HTR-8/SVneo (cell line): ENCODE measurements around the gene JAM3.

Experiments
- DNase-seq: peaks from one replicate; pipeline ENCODE4 v3.0.0; 2011; ENCODE audit warnings: low spot score, mixed read lengths; ENCODE audit not compliant: insufficient read length
- FAIRE-seq: peaks from 2 replicates; lab custom pipeline; 2011; peaks lifted over from hg19 to GRCh38; lab: Jason Lieb, UNC

JAM3 gene

DNA sequence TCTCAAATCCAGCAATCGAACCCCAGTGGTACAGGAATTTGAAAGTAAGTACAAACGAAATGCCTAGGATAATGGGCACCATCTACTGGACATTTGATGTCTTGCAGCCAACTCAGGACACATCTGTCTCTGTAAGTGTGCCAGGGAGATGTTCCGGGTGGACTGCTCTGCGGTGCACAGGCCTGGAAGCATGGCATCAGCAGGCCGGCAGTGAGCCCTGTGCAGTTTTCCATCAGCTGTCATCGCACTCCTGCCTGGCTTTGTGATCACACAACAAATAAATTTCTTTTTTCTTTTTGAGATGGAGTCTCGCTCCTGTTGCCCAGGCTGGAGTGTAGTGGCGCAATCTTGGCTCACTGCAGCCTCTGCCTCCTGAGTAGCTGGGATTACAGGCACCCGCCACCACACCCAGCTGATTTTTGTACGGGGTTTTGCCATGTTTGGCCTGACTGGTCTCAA, 71.0 kb downstream of the JAM3 start:
- DNase-seq: peak; percentile 63
- peak; percentile 58 for FAIRE-seq

DNA sequence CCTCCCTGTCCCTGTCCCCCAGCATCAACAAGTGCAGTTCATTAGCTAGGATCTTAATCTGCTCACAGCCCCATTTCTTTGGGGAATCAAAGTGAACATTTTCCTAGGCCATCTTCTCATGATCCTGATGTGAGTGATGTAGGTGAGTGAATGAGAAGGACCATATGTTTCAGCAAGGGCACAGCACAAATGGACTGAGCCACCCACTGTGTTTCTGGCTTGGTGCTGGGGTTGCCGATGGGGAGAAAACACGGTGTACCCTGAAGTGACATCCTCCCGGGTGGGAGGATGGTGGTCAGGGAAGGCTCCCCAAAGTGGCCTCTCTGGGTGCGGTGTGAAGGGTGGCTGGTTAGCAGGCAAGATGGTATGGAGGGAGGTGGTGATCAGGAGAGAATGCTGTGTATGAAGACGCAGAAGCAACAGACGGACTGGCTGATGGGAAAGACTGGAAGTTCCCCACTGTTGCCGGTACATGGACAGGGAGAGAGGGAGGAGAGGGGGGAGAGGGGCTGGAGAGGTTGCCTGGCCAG, 72.2 kb downstream of the JAM3 start:
- DNase-seq (no peak), FAIRE-seq (no peak)

DNA sequence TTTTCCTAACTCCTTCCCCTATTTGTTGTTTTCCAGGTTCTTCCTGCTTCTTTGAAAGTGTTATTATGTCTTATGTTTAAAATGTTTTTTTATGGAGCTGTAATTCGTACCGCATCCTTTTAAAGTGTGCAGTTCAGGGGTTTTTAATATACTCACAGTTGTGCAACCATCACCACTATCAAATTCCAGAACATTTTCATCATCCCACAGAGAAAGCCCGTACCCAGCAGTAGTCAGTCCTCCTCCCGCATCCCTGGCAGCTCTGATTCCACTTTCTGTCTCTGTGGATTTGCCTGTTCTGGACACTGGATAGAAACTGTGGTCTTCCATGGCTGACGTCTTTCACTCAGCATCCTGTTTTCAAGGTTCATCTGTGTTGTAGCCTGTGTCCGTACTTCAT, 73.7 kb downstream of the JAM3 start:
- FAIRE-seq: no peak
- no peak for DNase-seq

DNA sequence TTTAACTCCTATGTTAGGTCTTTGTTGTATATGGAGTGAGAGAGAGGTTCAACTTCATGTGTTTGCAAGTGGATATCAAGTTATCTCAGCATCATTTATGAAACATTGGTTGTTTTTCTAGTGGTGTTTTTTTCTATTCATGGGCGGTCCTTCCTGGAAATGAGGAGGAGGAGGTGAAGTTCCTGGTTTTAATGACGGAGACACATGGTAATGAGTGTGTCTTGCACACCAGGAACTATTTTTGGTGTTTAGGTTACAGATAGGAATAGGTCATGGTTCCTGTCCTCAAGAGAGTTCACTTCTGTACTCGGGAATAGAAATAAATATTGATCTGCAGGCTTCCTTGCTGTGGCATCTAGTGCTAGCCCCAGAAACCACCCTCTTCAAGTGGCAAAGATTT, 74.9 kb downstream of the JAM3 start:
- no peak for FAIRE-seq

DNA sequence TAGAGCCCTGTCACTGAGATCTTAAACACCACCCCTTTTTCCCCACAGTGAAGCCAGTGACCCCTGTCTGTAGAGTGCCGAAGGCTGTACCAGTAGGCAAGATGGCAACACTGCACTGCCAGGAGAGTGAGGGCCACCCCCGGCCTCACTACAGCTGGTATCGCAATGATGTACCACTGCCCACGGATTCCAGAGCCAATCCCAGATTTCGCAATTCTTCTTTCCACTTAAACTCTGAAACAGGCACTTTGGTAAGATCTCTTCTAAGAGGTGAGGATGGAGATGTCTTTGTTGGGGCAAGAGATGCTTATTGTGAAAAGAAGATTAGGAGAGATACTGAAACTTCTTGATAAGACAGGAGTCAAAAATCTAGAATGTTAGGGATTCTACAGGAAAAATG, 75.9 kb downstream of the JAM3 start:
- no peak for DNase-seq
- FAIRE-seq: no peak

More for the DNA sequence above, 74.9 kb downstream of the JAM3 start:
- no peak for DNase-seq

DNA sequence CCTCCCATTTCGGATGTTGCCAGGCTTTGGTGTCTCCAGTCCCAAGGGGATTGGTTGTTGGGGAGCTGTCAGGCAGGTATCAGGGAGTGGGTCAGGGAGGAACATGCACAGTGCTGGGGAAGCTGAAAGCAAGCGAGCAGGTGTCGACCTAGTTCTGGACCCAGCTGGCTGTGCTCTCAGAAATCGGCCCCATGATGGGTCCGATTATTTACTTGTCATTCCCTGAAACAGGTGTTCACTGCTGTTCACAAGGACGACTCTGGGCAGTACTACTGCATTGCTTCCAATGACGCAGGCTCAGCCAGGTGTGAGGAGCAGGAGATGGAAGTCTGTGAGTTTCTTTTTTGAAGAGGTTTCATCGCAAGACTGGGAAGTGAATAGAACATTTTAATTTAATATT, 76.8 kb downstream of the JAM3 start:
- DNase-seq (no peak), FAIRE-seq (no peak)

DNA sequence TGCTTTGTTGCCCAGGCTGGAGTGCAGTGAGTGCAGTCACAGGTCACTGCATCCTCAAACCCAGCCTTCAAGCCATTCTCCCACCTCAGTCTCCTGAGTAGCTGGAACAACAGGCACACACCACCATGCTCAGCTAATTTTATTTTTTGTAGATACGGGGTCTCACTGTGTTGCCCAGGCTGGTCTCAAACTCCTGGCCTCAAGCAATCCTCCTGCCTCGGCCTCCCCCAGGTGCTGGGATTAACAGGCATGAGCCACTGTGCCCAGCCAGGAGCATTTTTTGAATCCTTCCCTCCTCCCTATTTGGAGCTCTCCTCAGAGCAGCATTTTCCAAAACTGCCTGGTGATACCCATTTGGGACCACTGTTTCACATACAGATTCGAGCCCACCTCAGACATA, 77.7 kb downstream of the JAM3 start:
- FAIRE-seq: no peak
- no peak for DNase-seq

DNA sequence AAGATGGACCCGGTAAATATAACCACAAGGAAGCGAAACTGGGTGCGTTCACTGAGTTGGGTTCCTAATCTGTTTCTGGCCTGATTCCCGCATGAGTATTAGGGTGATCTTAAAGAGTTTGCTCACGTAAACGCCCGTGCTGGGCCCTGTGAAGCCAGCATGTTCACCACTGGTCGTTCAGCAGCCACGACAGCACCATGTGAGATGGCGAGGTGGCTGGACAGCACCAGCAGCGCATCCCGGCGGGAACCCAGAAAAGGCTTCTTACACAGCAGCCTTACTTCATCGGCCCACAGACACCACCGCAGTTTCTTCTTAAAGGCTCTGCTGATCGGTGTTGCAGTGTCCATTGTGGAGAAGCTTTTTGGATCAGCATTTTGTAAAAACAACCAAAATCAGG, 80.5 kb downstream of the JAM3 start:
- DNase-seq (no peak), FAIRE-seq (no peak)

DNA sequence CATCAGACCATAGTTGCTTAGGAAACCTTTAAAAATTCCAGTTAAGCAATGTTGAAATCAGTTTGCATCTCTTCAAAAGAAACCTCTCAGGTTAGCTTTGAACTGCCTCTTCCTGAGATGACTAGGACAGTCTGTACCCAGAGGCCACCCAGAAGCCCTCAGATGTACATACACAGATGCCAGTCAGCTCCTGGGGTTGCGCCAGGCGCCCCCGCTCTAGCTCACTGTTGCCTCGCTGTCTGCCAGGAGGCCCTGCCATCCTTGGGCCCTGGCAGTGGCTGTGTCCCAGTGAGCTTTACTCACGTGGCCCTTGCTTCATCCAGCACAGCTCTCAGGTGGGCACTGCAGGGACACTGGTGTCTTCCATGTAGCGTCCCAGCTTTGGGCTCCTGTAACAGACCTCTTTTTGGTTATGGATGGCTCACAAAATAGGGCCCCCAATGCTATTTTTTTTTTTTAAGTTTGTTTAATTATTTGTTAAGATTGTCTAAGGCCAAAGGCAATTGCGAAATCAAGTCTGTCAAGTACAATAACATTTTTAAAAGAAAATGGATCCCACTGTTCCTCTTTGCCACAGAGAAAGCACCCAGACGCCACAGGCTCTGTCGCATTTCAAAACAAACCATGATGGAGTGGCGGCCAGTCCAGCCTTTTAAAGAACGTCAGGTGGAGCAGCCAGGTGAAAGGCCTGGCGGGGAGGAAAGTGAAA, 81.5 kb downstream of the JAM3 start:
- DNase-seq (no peak), FAIRE-seq (no peak)

DNA sequence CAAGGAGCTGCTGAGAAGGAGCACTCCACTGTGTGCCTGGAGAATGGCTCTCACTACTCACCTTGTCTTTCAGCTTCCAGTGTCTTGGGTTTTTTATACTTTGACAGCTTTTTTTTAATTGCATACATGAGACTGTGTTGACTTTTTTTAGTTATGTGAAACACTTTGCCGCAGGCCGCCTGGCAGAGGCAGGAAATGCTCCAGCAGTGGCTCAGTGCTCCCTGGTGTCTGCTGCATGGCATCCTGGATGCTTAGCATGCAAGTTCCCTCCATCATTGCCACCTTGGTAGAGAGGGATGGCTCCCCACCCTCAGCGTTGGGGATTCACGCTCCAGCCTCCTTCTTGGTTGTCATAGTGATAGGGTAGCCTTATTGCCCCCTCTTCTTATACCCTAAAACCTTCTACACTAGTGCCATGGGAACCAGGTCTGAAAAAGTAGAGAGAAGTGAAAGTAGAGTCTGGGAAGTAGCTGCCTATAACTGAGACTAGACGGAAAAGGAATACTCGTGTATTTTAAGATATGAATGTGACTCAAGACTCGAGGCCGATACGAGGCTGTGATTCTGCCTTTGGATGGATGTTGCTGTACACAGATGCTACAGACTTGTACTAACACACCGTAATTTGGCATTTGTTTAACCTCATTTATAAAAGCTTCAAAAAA, 82.3 kb downstream of the JAM3 start:
- no peak for FAIRE-seq

DNA sequence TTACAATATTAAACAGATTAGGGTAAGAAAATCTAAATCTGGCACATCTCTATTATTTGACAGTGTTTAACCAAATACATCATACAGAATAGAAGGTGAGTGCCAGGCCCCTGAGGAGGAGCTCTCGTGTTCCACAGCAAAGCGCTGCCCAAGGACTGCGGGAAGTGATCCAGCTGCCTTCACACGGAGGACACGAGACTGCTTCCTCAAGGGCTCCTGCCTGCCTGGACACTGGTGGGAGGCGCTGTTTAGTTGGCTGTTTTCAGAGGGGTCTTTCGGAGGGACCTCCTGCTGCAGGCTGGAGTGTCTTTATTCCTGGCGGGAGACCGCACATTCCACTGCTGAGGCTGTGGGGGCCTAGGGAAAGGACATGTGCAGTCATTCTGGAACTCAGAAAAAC, 83.8 kb downstream of the JAM3 start:
- DNase-seq (no peak), FAIRE-seq (no peak)

More for the DNA sequence above, 82.3 kb downstream of the JAM3 start:
- DNase-seq: no peak

DNA sequence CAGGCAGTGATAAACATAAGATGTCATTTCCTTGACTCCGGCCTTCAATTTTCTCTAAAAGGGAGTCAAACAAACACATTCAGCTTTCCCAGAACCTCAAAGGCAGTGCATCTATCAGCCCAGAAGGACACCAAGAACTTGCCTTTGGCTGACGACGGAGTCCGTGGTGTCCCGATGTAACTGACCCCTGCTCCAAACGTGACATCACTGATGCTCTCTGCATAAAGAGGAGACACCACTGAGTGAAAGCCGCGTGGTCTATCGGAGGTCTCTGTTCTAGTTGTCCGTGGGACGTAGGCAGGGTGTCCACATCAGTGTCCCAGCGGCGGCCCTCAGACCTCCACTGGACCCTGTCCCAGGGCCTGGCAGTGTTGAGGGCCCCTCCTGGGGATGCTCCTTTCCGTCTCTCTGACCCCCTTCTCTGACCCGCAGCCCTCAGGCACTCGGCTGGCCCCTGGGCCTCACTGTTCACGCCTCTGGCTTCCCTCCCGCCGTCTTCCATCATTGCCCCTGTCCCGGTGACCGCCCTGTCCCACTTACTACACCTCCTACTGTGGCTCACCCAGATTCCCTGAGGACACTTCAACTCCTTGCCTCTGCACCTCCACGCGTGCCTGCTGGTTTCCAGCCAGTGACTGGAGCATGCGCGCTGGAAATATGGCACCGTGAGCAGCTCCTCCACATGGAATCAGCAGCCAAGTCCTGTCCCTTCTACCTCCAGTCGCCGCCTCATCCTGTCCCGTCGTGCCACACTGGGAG, 84.5 kb downstream of the JAM3 start:
- FAIRE-seq (no peak), DNase-seq (no peak)

DNA sequence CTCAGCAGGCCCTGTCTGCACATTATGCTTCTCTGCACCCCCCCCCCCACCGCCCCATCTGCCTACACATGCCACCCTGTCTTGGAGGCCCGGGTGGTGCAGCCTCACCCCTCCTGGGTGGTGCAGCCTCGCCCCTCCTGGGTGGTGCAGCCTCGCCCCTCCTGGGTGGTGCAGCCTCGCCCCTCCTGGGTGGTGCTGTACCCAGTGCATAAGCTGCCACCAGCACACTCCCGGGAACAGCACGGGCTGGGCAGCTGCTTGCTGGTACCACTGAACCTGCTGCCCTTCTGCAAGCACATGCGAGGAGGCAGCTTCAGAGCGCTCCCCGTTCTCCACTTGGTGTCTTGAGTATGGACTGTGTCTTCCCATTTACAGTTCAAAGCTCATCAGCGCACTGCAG, 85.6 kb downstream of the JAM3 start:
- no peak for DNase-seq
- FAIRE-seq: no peak

DNA sequence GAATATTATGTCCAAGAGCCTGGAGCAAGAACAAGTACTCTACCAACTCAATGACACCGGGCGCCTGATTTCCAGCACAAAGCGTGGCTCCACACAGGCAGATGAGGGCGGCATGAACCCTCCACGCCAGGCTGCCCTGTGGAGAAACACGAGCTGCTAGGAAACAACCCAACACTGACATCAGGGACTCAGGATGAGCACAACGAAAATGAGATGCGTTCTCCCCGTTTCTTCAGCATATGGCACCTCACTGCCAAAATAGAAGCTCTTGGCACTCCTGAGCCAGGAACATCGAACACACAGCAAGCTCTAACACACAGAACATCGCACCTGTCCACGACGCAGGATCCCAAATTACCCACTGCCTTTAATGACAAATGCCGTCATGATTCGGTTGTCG, 86.6 kb downstream of the JAM3 start:
- FAIRE-seq (no peak), DNase-seq (no peak)

DNA sequence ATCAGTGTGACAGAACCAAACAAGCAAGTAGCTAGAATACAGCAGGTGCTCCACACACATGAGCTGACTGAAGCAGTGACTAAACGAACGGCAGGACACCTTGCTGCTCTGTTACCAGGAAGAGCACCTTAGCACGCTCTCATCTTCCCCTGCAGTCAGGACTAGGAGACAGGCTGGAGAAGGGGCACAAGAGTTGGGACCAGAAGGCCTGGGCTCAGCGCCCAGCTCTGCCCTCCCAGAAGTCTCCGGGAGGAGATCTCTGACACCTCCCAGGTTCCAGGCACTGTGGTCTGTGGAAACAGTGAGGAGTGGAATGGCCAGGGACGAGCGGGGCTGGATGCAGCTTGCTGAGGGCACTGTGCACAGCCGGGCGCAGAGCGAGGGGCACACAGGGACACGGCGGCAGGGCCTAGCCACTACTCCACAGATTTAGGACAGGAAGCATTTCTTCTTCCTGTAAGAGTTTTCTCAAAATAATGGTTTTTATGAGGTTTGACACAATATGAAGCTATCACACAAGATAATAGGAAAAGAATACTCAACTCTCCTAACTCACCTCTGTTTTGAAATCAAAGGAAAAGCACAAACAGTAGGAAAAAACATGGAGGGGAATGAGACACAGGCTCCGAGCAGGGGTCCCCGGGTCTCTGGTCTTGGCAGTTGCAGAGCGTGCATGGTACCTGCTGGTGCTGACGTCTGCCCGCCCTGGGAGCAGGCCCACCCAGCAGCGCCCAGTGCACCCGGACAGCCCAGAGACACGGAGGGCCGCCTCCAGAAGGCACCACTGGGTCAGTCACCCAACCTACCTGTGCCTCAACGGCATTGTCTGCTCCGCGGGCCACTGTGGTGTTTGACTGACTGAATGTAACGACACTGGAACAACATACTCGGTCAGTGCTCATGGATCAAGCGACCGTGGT, 87.3 kb downstream of the JAM3 start:
- DNase-seq: no peak
- FAIRE-seq: no peak

DNA sequence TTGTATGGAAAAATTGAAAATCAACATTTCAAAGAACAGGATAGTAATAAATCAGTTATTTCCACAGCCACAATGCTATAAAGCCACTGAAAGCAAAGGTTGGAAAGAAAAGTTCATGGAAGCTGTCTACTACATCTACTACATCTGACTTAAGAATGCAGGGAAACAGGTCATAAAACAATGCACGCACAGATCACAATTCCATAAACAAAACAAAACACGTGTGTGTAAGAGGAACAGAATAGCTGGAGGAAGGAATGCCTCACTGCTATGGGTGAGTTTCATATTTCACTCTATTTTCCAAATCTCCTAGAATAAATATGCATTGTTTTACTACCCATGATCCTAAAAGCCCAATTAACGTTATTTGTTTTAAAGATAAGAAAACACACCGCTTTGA, 88.6 kb downstream of the JAM3 start:
- FAIRE-seq: no peak
- no peak for DNase-seq

DNA sequence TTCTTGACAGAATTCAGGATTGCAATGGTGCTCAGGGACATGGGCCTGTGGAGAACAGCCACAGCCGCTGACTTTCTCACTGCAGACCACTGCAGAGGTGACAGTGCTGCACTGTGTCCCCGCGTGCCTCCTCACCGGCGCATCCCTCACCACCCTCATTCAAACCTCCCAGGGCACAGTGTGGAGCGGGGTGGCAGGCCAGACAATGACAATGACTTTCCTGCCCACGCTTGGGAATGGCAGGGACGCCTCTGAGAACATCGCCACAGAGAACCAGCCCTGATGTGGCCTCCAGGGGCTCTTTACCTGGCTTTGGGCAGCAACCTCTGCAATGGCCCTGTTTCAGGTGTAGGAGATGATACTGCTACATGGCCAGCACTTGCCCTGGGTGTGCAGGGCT, 89.2 kb downstream of the JAM3 start:
- FAIRE-seq: no peak

DNA sequence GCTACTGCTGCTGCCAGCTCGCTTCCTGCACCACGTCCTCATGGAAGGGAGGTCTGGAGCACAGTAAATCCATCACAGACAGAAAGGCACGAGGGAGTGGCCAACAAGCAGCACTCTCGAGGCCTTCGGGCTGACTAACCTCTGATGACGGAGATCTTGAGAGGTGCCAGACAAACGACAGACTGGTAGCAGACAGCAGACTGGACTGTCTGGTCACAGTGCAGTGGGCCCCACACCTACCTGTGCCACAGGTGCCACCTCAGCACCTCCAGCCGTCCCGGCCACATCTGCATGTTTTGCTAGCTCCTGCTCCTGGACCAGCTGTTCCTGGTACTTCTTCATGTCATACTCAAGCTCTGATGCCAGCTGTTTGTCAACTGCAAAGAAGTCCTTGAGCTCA, 90.8 kb downstream of the JAM3 start:
- FAIRE-seq: no peak
- DNase-seq: no peak

More for the DNA sequence above, 89.2 kb downstream of the JAM3 start:
- DNase-seq: no peak

DNA sequence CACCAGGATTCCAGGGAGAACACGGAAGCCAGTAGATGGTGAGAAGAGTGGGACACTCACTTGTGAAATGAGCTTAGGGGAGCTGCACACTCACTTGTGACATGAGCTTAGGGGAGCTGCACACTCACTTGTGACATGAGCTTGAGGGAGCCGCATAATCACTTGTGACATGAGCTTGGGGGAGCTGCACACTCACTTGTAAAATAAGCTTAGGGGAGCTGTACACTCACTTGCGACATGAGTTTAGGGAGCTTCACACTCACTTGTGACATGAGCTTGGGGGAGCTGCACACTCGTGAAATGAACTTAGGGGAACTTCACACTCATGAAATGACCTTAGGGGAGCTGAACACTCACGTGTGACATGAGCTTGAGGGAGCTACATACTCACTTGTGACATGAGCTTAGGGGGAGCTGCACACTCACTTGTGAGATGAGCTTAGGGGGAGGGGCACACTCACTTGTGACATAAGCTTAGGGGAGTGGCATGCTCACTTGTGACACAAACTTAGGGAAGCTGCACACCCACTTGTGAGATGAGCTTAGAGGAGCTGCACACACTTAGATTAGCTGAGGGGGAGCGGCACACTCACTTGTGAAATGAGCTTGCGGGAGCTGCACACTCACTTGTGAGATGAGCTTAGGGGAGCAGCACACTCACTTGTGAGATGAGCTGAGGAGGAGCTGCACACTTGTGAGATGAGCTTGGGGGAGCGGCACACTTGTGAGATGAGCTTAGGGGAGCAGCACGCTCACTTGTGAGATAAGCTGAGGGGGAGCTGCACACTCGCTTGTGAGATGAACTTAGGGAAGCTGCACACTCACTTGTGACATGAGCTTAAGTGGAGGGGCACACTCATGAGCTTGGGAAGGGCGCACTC, 95.9 kb downstream of the JAM3 start:
- FAIRE-seq: no peak
- no peak for DNase-seq
